GM12878 (cell line): Measurements from ENCODE around the gene TBL1XR1. TPM values are rescaled to one million over a fixed set of nuclear protein-coding genes. Genes with fewer than 3 reads are reported as not detected.

Source experiments
- ATAC-seq: fragments of 200-7000 bp; cut with Tn5 transposase; 3 replicates; pipeline ENCODE4 v1.9.1; 2020; ENCODE audit warnings: mild to moderate bottlenecking, moderate library complexity
- BruUV-seq: library from RNA; stranded (reverse); fragments of 400-500 nt; replicated peaks from 2 replicates; lab custom pipeline; 2021; lab: Mats Ljungman, UMichigan
- CTCF ChIA-PET: fragments of 300-600 bp; sonication (Branson Sonifier 250); formaldehyde crosslinking; extraction: SDS; loops from one replicate; lab custom pipeline; 2021; ENCODE audit warnings: inconsistent platforms; lab: Yijun Ruan, JAX
- POLR2A ChIA-PET: fragments of 350-600 bp; formaldehyde crosslinking; extraction: SDS; loops from one replicate; lab custom pipeline; 2021; ENCODE audit warnings: inconsistent platforms; lab: Charles Lee
- RAD21 ChIA-PET: fragments of 300-600 bp; sonication (Branson Sonifier 250); formaldehyde crosslinking; loops from one replicate; lab custom pipeline; 2023; ENCODE audit warnings: antibody characterized with exemption; ENCODE audit not compliant: unreplicated experiment; lab: Charles Lee
- SMC1A ChIA-PET: fragments of 300-600 bp; sonication (Branson Sonifier 250); formaldehyde crosslinking; loops from one replicate; lab custom pipeline; 2023; ENCODE audit not compliant: unreplicated experiment, uncharacterized antibody; lab: Charles Lee
- DNase-seq: peaks from one replicate; pipeline ENCODE4 v3.0.0-alpha.2; 2011; ENCODE audit warnings: low read depth, low spot score
- FAIRE-seq: peaks from 3 replicates; lab custom pipeline; 2011; peaks lifted over from hg19 to GRCh38; lab: Jason Lieb, UNC
- H2AFZ ChIP-seq: 2 replicates; pipeline ENCODE4 v1.6.0; 2011; ENCODE audit warnings: low read depth, low read length, control low read depth; ENCODE audit not compliant: control insufficient read depth
- H3K27ac ChIP-seq: 2 replicates; pipeline ENCODE4 v1.5.1; 2011; ENCODE audit warnings: control low read depth; ENCODE audit not compliant: control insufficient read depth, insufficient read depth
- H3K27me3 ChIP-seq, 2 experiments: replicated peaks in 1 of 2; 2 replicates each; pipeline versions ENCODE4 v1.6.0 to v1.6.1; 2011; ENCODE audit warnings: low read length in 1 of 2; ENCODE audit not compliant: control insufficient read depth in 2 of 2, insufficient read depth in 2 of 2
- H3K36me3 ChIP-seq, 2 experiments: 2 replicates each; pipeline ENCODE4 v1.5.1; 2011; ENCODE audit warnings: low read length in 1 of 2; ENCODE audit not compliant: control insufficient read depth in 2 of 2, insufficient read depth in 2 of 2
- H3K4me1 ChIP-seq: 2 replicates; pipeline ENCODE4 v1.6.1; 2011; ENCODE audit warnings: mild to moderate bottlenecking, low read length, moderate library complexity, mixed read lengths; ENCODE audit not compliant: control insufficient read depth, insufficient read depth
- H3K4me2 ChIP-seq: 2 replicates; pipeline ENCODE4 v1.6.0; 2011; ENCODE audit warnings: control low read depth; ENCODE audit not compliant: control insufficient read depth, insufficient read depth
- H3K4me3 ChIP-seq: fragments of 200-600 bp; sonication (generic); 2 replicates; pipeline ENCODE4 v1.5.1; 2016
- H3K79me2 ChIP-seq: 2 replicates; pipeline ENCODE4 v1.6.0; 2011; ENCODE audit warnings: low read length; ENCODE audit not compliant: control insufficient read depth, insufficient read depth
- H3K9ac ChIP-seq: 2 replicates; pipeline ENCODE4 v1.8.0; 2011; ENCODE audit warnings: low read length, control low read depth, mixed read lengths; ENCODE audit not compliant: control insufficient read depth, insufficient read depth
- H3K9me3 ChIP-seq: replicated peaks from 3 replicates; pipeline ENCODE4 v1.5.1; 2011; ENCODE audit warnings: mild to moderate bottlenecking, low read length; ENCODE audit not compliant: control insufficient read depth, insufficient read depth
- H4K20me1 ChIP-seq: 2 replicates; pipeline ENCODE4 v1.6.0; 2011; ENCODE audit not compliant: control insufficient read depth, insufficient read depth
- ATF2 ChIP-seq: IDR thresholded peaks from 2 replicates; pipeline ENCODE4 v1.6.1; 2012; ENCODE audit warnings: low read length, inconsistent platforms
- BMI1 ChIP-seq: fragments of 450-650 bp; IDR thresholded peaks from 2 replicates; pipeline ENCODE4 v1.6.1; 2016; ENCODE audit warnings: mild to moderate bottlenecking, moderate library complexity, borderline replicate concordance
- CBX3 ChIP-seq: fragments of 200-600 bp; sonication (generic); IDR thresholded peaks from 2 replicates; pipeline ENCODE4 v1.6.1; 2016; ENCODE audit warnings: low read depth, borderline replicate concordance
- CEBPB ChIP-seq, 2 experiments: fragments of 150-350 bp in 1 of 2; IDR thresholded peaks; 2 replicates each; pipeline ENCODE4 v1.6.1; 2012 to 2014; ENCODE audit warnings: low read depth in 2 of 2, low read length in 2 of 2, borderline replicate concordance in 1 of 2, inconsistent platforms in 1 of 2
- FOXM1 ChIP-seq: IDR thresholded peaks from 2 replicates; pipeline ENCODE4 v1.6.1; 2012; ENCODE audit warnings: low read depth, mild to moderate bottlenecking, inconsistent platforms, low read length, moderate library complexity
- JUNB ChIP-seq: IDR thresholded peaks from 2 replicates; pipeline ENCODE4 v1.6.1; 2016; ENCODE audit warnings: antibody characterized with exemption, mild to moderate bottlenecking
- JUND ChIP-seq: IDR thresholded peaks from 2 replicates; pipeline ENCODE4 v1.6.1; 2012; ENCODE audit warnings: low read depth, mild to moderate bottlenecking, low read length, improper control_type of control experiment, moderate library complexity
- MXI1 ChIP-seq: fragments of 150-350 bp; IDR thresholded peaks from 2 replicates; pipeline ENCODE4 v1.6.1; 2011; ENCODE audit warnings: low read depth, mild to moderate bottlenecking, inconsistent platforms, low read length, improper control_type of control experiment
- RFX5 ChIP-seq: IDR thresholded peaks from 2 replicates; pipeline ENCODE4 v1.6.1; 2011; ENCODE audit warnings: low read depth, low read length, improper control_type of control experiment
- SP1 ChIP-seq: IDR thresholded peaks from one replicate; pipeline ENCODE4 v1.6.1; 2011; ENCODE audit warnings: low read depth, low read length
- ZBTB33 ChIP-seq: fragments of 450-650 bp; IDR thresholded peaks from 2 replicates; pipeline ENCODE4 v1.6.1; 2017; ENCODE audit warnings: mild to moderate bottlenecking
- ZSCAN29 ChIP-seq: fragments of 450-650 bp; IDR thresholded peaks from 2 replicates; pipeline ENCODE4 v1.6.1; 2017; ENCODE audit warnings: mild to moderate bottlenecking, moderate library complexity
- WGBS: methylation state at CpG from one replicate; pipeline ENCODE4 v1.1.6; 2016; ENCODE audit warnings: low lambda C conversion rate; ENCODE audit not compliant: insufficient replicate concordance, insufficient coverage; ENCODE audit errors: missing lambda C conversion rate; 5-methylcytosine and 5-hydroxymethylcytosine counted together
- in situ Hi-C: fragments of 300-500 bp; cut with MboI; formaldehyde crosslinking; loops from 9 replicates; pipeline ENCODE4 v1.14.3; 2018; ENCODE audit warnings: mixed read lengths
- intact Hi-C: fragments of 100-400 bp; cut with micrococcal nuclease; formaldehyde crosslinking; loops from one replicate; pipeline ENCODE4 v1.14.2; 2022; ENCODE audit not compliant: unreplicated experiment
- polyA plus RNA-seq, 11 experiments: library from polyadenylated mRNA; depleted of rRNA in 4 of 11; unstranded in 6 of 11; stranded (reverse) in 5 of 11; fragments of >200 nt; fragmentation: Nextera tagmentation in 4 of 11; fragmentation: Illumina TruSeq in 1 of 11; extraction: Ambion mirVana in 4 of 11; extraction: Trizol in 1 of 11; gene quantifications; 1 replicate in 1 of 11; 2 replicates in 10 of 11; pipeline versions ENCODE4 v1.2.1 to v1.2.3, GENCODE V29; 2011 to 2016; ENCODE audit warnings: inconsistent platforms in 2 of 11, missing spikeins in 2 of 11, low read depth in 1 of 11
- total RNA-seq, 4 experiments: library from RNA; depleted of rRNA in 3 of 4; stranded (reverse); fragments of >200 nt in 3 of 4; fragmentation: Illumina TruSeq in 1 of 4; extraction: Trizol in 1 of 4; gene quantifications; 2 replicates each; pipeline versions ENCODE4 v1.2.1 to v1.2.3, GENCODE V29; 2013 to 2021
- TF ChIP-seq, protein P1 (sequence below): fragments of 150-350 bp; IDR thresholded peaks from 2 replicates; pipeline ENCODE4 v1.6.1; 2016; ENCODE audit warnings: low read depth, low read length
- TF ChIP-seq, protein P2 (sequence below): fragments of 150-350 bp; IDR thresholded peaks from 2 replicates; pipeline ENCODE4 v1.6.1; 2014; ENCODE audit warnings: mild to moderate bottlenecking, low read depth, low read length

The TBL1XR1 gene
- total and polyA plus RNA-seq, 10 of the 15 experiments (the other 5 are each of a cell fraction or from before 2014, with no cell fraction given) = 13.0 to 115 (median 60.4) TPM

DNA sequence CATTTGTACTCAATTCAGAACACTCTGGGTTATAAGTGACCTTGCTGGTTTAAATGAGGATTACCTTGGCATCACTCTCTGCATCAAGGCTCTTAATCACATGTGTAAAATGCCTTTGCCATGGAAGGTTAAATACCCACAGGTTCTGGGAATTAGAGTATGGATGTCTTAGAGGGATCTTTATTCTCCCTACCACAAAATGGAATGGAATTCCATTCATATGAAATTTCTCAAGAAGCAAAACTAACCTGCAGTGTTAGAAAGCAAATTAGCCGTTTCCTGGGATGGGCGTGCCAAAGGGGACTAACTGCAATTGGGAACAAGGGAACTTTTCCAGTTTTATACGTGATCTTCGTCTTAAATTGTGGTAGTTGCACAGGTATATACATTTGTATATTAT is 39.8 kb downstream of the TBL1XR1 start (continued):
- TF ChIP-seq FOXM1 = no peak
- TF ChIP-seq, protein P1, sequence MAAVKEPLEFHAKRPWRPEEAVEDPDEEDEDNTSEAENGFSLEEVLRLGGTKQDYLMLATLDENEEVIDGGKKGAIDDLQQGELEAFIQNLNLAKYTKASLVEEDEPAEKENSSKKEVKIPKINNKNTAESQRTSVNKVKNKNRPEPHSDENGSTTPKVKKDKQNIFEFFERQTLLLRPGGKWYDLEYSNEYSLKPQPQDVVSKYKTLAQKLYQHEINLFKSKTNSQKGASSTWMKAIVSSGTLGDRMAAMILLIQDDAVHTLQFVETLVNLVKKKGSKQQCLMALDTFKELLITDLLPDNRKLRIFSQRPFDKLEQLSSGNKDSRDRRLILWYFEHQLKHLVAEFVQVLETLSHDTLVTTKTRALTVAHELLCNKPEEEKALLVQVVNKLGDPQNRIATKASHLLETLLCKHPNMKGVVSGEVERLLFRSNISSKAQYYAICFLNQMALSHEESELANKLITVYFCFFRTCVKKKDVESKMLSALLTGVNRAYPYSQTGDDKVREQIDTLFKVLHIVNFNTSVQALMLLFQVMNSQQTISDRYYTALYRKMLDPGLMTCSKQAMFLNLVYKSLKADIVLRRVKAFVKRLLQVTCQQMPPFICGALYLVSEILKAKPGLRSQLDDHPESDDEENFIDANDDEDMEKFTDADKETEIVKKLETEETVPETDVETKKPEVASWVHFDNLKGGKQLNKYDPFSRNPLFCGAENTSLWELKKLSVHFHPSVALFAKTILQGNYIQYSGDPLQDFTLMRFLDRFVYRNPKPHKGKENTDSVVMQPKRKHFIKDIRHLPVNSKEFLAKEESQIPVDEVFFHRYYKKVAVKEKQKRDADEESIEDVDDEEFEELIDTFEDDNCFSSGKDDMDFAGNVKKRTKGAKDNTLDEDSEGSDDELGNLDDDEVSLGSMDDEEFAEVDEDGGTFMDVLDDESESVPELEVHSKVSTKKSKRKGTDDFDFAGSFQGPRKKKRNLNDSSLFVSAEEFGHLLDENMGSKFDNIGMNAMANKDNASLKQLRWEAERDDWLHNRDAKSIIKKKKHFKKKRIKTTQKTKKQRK = no peak
- no peak for TF ChIP-seq SP1
- TF ChIP-seq ZSCAN29 = no peak

GRCh38 chr3:177154733-177155132 is 42.5 kb downstream of the TBL1XR1 start:
- H3K27me3 ChIP-seq = no peaks in the 10 kb centered on the region
- POLR2A ChIA-PET = interaction anchor here (1.5 kb wide), 1 partner anchor 8 kb away, joined by 4 read pairs; no protein-coding TSS in a partner anchor
- H3K27ac ChIP-seq = no peak overlapping the region
- 81% methylated on average over 3 of the region's 3 CpGs for WGBS
- no peaks in the 10 kb centered on the region for H3K36me3 ChIP-seq
- no TSS peak for BruUV-seq
- H3K79me2 ChIP-seq = peaks cover 81% of the 10 kb centered on the region
- DNase-seq = no peak
- H3K9ac ChIP-seq = no peak overlapping the region
- in situ Hi-C loops = no loop called here
- H3K4me2 ChIP-seq = no peak overlapping the region
- CTCF ChIA-PET = interaction anchor here (1.3 kb wide), 1 partner anchor 12 kb away, joined by 3 read pairs; no protein-coding TSS in a partner anchor
- no peak overlapping the region for H3K4me3 ChIP-seq
- ATAC-seq = no peak
- H4K20me1 ChIP-seq = 0 out of 2 replicates have a peak, but pooled peaks cover 5% of the 10 kb centered on the region
- SMC1A ChIA-PET = interaction anchor here (0.7 to 2.0 kb wide), 4 partner anchors 8 to 14 kb away, joined by 3 to 6 read pairs (median 4); no protein-coding TSS in a partner anchor
- H3K4me1 ChIP-seq = peaks cover 14% of the 10 kb centered on the region
- intact Hi-C loops = no loop called here
- no peaks in the 10 kb centered on the region; the same call in 1 of the 3 replicates for H3K9me3 ChIP-seq
- RAD21 ChIA-PET = no interaction called here
- no peak for FAIRE-seq
- H2AFZ ChIP-seq = no peak overlapping the region
- no peak for TF ChIP-seq CBX3
- TF ChIP-seq JUND = no peak
- TF ChIP-seq BMI1 = no peak
- TF ChIP-seq, protein P2, sequence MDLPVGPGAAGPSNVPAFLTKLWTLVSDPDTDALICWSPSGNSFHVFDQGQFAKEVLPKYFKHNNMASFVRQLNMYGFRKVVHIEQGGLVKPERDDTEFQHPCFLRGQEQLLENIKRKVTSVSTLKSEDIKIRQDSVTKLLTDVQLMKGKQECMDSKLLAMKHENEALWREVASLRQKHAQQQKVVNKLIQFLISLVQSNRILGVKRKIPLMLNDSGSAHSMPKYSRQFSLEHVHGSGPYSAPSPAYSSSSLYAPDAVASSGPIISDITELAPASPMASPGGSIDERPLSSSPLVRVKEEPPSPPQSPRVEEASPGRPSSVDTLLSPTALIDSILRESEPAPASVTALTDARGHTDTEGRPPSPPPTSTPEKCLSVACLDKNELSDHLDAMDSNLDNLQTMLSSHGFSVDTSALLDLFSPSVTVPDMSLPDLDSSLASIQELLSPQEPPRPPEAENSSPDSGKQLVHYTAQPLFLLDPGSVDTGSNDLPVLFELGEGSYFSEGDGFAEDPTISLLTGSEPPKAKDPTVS = no peak
- no peak for TF ChIP-seq CEBPB (IDR thresholded peaks at IDR 0.05; ENCODE audit: borderline replicate concordance in 1 of 2, low read depth in 2 of 2, low read length in 2 of 2)
- no peak for TF ChIP-seq MXI1
- no peak for TF ChIP-seq ATF2
- TF ChIP-seq ZBTB33 = no peak
- TF ChIP-seq JUNB = no peak
- TF ChIP-seq RFX5 = no peak
